BLaER1 treated with 17β-estradiol and CSF1 and Interleukin-3, amounts not matched to agents 10 nM and 100 nM (cell line): ENCODE measurements around the gene LRRC26.

Experiments
- H3K27ac ChIP-seq, 11 experiments: shearing (Covaris generic); formaldehyde crosslinking; 2 replicates each; pipeline ENCODE4 v1.8.1; 2022
- H3K27me3 ChIP-seq, 11 experiments: shearing (Covaris generic); formaldehyde crosslinking; 2 replicates each; pipeline ENCODE4 v1.8.1; 2022
- H3K36me3 ChIP-seq, 11 experiments: shearing (Covaris generic); formaldehyde crosslinking; 2 replicates each; pipeline ENCODE4 v1.8.1; 2022
- H3K4me1 ChIP-seq, 10 experiments: shearing (Covaris generic); formaldehyde crosslinking; 2 replicates each; pipeline ENCODE4 v1.8.1; 2022
- H3K4me2 ChIP-seq, 11 experiments: shearing (Covaris generic); formaldehyde crosslinking; 2 replicates each; pipeline ENCODE4 v1.8.1; 2022
- H3K4me3 ChIP-seq, 10 experiments: shearing (Covaris generic); formaldehyde crosslinking; 2 replicates each; pipeline ENCODE4 v1.8.1; 2022
- H3K9ac ChIP-seq, 11 experiments: shearing (Covaris generic); formaldehyde crosslinking; 2 replicates each; pipeline ENCODE4 v1.8.1; 2022
- H3K9me3 ChIP-seq, 11 experiments: shearing (Covaris generic); formaldehyde crosslinking; replicated peaks in 1 of 11; 2 replicates each; pipeline ENCODE4 v1.8.1; 2022
- H4K20me1 ChIP-seq, 11 experiments: shearing (Covaris generic); formaldehyde crosslinking; 2 replicates each; pipeline ENCODE4 v1.8.1; 2022
- Cebpa-rat ChIP-seq, 11 experiments: shearing (Covaris generic); IDR thresholded peaks; 2 replicates each; pipeline ENCODE4 v1.8.1; 2022

LRRC26 gene

GRCh38 chr9:137183980-137184595 is 14.2 kb upstream of the LRRC26 start:
- no peak overlapping the region for H3K27ac ChIP-seq
- H3K4me2 ChIP-seq = no peak overlapping the region
- H3K9ac ChIP-seq = no peak overlapping the region
- H3K4me3 ChIP-seq = no peak overlapping the region
- peaks cover 0 to 91% (median 45%) of the 10 kb centered on the region in 11 experiments; a peak in 20 of 22 replicates for H4K20me1 ChIP-seq
- TF ChIP-seq Cebpa-rat (IDR thresholded peaks at IDR 0.05) = no peak
- H3K36me3 ChIP-seq = peaks cover 68 to 86% (median 82%) of the 10 kb centered on the region in 11 experiments
- H3K4me1 ChIP-seq = peaks cover 20 to 31% (median 25%) of the 10 kb centered on the region in 10 experiments
- H3K27me3 ChIP-seq = no peaks in the 10 kb centered on the region
- no peaks in the 10 kb centered on the region for H3K9me3 ChIP-seq

GRCh38 chr9:137182836-137183235 is 13.0 kb upstream of the LRRC26 start:
- TF ChIP-seq Cebpa-rat (IDR thresholded peaks at IDR 0.05) = no peak
- Histone ChIP-seq H4K20me1 (peaks cover 0 to 94% (median 38%) of the 10 kb centered on the region in 11 experiments; a peak in 17 of 22 replicates), H3K4me2 (no peak overlapping the region), H3K4me1 (peaks cover 22 to 43% (median 34%) of the 10 kb centered on the region in 10 experiments), H3K4me3 (no peak overlapping the region), H3K36me3 (peaks cover 78 to 98% (median 89%) of the 10 kb centered on the region in 11 experiments), H3K9me3 (no peaks in the 10 kb centered on the region), H3K27ac (no peak overlapping the region), H3K27me3 (no peaks in the 10 kb centered on the region), H3K9ac (no peak overlapping the region; a peak in 2 of 22 replicates)

- H3K36me3 ChIP-seq = peaks cover 80 to 100% (median 95%) of the 10 kb centered on the region in 11 experiments
- no peak overlapping the region for H3K4me2 ChIP-seq
- H3K4me1 ChIP-seq = peaks cover 13 to 36% (median 23%) of the 10 kb centered on the region in 10 experiments
- no peaks in the 10 kb centered on the region for H3K27me3 ChIP-seq
- H3K9ac ChIP-seq = no peak overlapping the region
- no peak overlapping the region for H3K27ac ChIP-seq
- H3K4me3 ChIP-seq = no peak overlapping the region
- peaks cover 0 to 87% (median 31%) of the 10 kb centered on the region in 11 experiments; a peak in 18 of 22 replicates for H4K20me1 ChIP-seq
- no peak for TF ChIP-seq Cebpa-rat (IDR thresholded peaks at IDR 0.05)
- no peaks in the 10 kb centered on the region for H3K9me3 ChIP-seq
These were observed 11.8 kb upstream of the LRRC26 start for GRCh38 chr9:137181680-137182079.

GRCh38 chr9:137180491-137180890 is 10.6 kb upstream of the LRRC26 start:
- H3K27ac ChIP-seq = no peak overlapping the region
- TF ChIP-seq Cebpa-rat (IDR thresholded peaks at IDR 0.05) = no peak
- no peaks in the 10 kb centered on the region for H3K9me3 ChIP-seq
- no peak overlapping the region for H3K9ac ChIP-seq
- peaks cover 0 to 4% (median 0%) of the 10 kb centered on the region in 11 experiments; a peak in 4 of 22 replicates for H3K27me3 ChIP-seq
- peaks cover 69 to 88% (median 84%) of the 10 kb centered on the region in 11 experiments for H3K36me3 ChIP-seq
- H3K4me1 ChIP-seq = peaks cover 14 to 28% (median 19%) of the 10 kb centered on the region in 10 experiments
- H3K4me2 ChIP-seq = no peak overlapping the region
- no peak overlapping the region for H3K4me3 ChIP-seq
- peaks cover 0 to 87% (median 30%) of the 10 kb centered on the region in 11 experiments; a peak in 18 of 22 replicates for H4K20me1 ChIP-seq

- peaks cover 62 to 81% (median 77%) of the 10 kb centered on the region in 11 experiments for H3K36me3 ChIP-seq
- H3K27me3 ChIP-seq = peaks cover 0 to 11% (median 0%) of the 10 kb centered on the region in 11 experiments; a peak in 5 of 22 replicates
- no peak overlapping the region for H3K4me2 ChIP-seq
- peaks cover 18 to 33% (median 26%) of the 10 kb centered on the region in 10 experiments for H3K4me1 ChIP-seq
- TF ChIP-seq Cebpa-rat (IDR thresholded peaks at IDR 0.05) = no peak
- no peak overlapping the region for H3K27ac ChIP-seq
- H3K9ac ChIP-seq = no peak overlapping the region
- H3K4me3 ChIP-seq = no peak overlapping the region
- peaks cover 0 to 85% (median 30%) of the 10 kb centered on the region in 11 experiments; a peak in 18 of 22 replicates for H4K20me1 ChIP-seq
- no peaks in the 10 kb centered on the region for H3K9me3 ChIP-seq
These were observed 9.9 kb upstream of the LRRC26 start for GRCh38 chr9:137179761-137180160.

- H3K9ac ChIP-seq = peak overlapping the region in 8 of 11 experiments; percentile 14 to 69 (median 46); a peak in 11 of 22 replicates
- peaks cover 0 to 83% (median 28%) of the 10 kb centered on the region in 11 experiments; a peak in 18 of 22 replicates for H4K20me1 ChIP-seq
- H3K36me3 ChIP-seq = peaks cover 56 to 74% (median 71%) of the 10 kb centered on the region in 11 experiments
- H3K4me3 ChIP-seq = no peak overlapping the region
- peak overlapping the region in 6 of 11 experiments; percentile 32 to 68 (median 54); a peak in 10 of 22 replicates for H3K27ac ChIP-seq
- TF ChIP-seq Cebpa-rat (IDR thresholded peaks at IDR 0.05) = no peak
- peak overlapping the region in 5 of 11 experiments; percentile 58 to 80 (median 67); a peak in 11 of 22 replicates for H3K4me2 ChIP-seq
- H3K4me1 ChIP-seq = peaks cover 22 to 38% (median 32%) of the 10 kb centered on the region in 10 experiments
- no peaks in the 10 kb centered on the region for H3K9me3 ChIP-seq
- H3K27me3 ChIP-seq = peaks cover 0 to 16% (median 0%) of the 10 kb centered on the region in 11 experiments; a peak in 6 of 22 replicates
These were observed 9.2 kb upstream of the LRRC26 start for GRCh38 chr9:137178939-137179630.

- Histone ChIP-seq H3K9me3 (no peaks in the 10 kb centered on the region), H4K20me1 (peaks cover 0 to 83% (median 32%) of the 10 kb centered on the region in 11 experiments; a peak in 18 of 22 replicates), H3K36me3 (peaks cover 49 to 67% (median 63%) of the 10 kb centered on the region in 11 experiments), H3K9ac (peak overlapping the region in 9 of 11 experiments; percentile 14 to 69 (median 44); a peak in 13 of 22 replicates), H3K27ac (peak overlapping the region in 8 of 11 experiments; percentile 22 to 68 (median 46); a peak in 13 of 22 replicates), H3K4me2 (peak overlapping the region in 7 of 11 experiments; percentile 16 to 80 (median 64); a peak in 12 of 22 replicates), H3K27me3 (peaks cover 0 to 22% (median 0%) of the 10 kb centered on the region in 11 experiments; a peak in 6 of 22 replicates), H3K4me3 (no peak overlapping the region), H3K4me1 (peaks cover 29 to 46% (median 39%) of the 10 kb centered on the region in 10 experiments)
- no peak for TF ChIP-seq Cebpa-rat (IDR thresholded peaks at IDR 0.05)
These were observed 8.5 kb upstream of the LRRC26 start for GRCh38 chr9:137178201-137178938.
